Right cardiac atrium (tissue), 5 donors: ENCODE data around the gene ETV2. TPM values are rescaled to one million over a fixed set of nuclear protein-coding genes. Genes with fewer than 3 reads are reported as not detected.
"Not testable (repeated sequence)": the region's sequence is repeated elsewhere in the genome, so short reads cannot be mapped to it uniquely, and the experiment has no call there.

Experiments
- ATAC-seq, 2 donors: fragments of 200-7000 bp; cut with Tn5 transposase; one replicate each; pipeline versions ENCODE4 v1.8.0 to v1.9.1; 2020; ENCODE audit warnings: moderate library complexity in 2 of 2, mild to moderate bottlenecking in 1 of 2
- DNase-seq, 3 donors: peaks; one replicate each; pipeline ENCODE4 v3.0.0-alpha.2; 2020
- H3K27ac ChIP-seq: one replicate; pipeline ENCODE4 v1.5.1; 2013; ENCODE audit warnings: mild to moderate bottlenecking, low read length, control low read depth, moderate library complexity
- H3K27me3 ChIP-seq: one replicate; pipeline ENCODE4 v1.6.1; 2013; ENCODE audit not compliant: control insufficient read depth, insufficient read depth
- H3K4me1 ChIP-seq: one replicate; pipeline ENCODE4 v1.6.1; 2013; ENCODE audit warnings: low read length; ENCODE audit not compliant: control insufficient read depth, insufficient read depth
- H3K4me3 ChIP-seq: one replicate; pipeline ENCODE4 v1.5.1; 2013; ENCODE audit warnings: low read length, control low read depth
- H3K9me3 ChIP-seq: one replicate; pipeline ENCODE4 v1.6.1; 2013; ENCODE audit warnings: low read length; ENCODE audit not compliant: control insufficient read depth
- WGBS: extraction: QIAGEN DNeasy Blood & Tissue Kit; methylation state at CpG from one replicate; pipeline ENCODE4 v1.1.7; 2013; 5-methylcytosine and 5-hydroxymethylcytosine counted together
- intact Hi-C, 4 donors: fragments of 100-400 bp; cut with DNase I; formaldehyde crosslinking; loops; one replicate each; pipeline versions ENCODE4 v1.11.0 to v1.14.0; 2022 to 2023
- polyA plus RNA-seq: library from polyadenylated mRNA; stranded (reverse); fragments of 200-250 nt; gene quantifications from one replicate; pipeline ENCODE4 v1.2.3, GENCODE V29; 2013
- total RNA-seq, 4 donors: library from RNA; stranded (reverse); fragmentation: NEBNext Ultra II Directional; extraction: Animal tissue kit (Norgen Biotek cat#: 25700); gene quantifications; one replicate each; pipeline ENCODE4 v1.2.1, GENCODE V29; 2021
- donor health status: healthy with polysubstance abuse.
- donor health status: DM: no; HTN: yes; CAD: no.
- donor health status: DM: no; HTN: no; CAD: no.
- donor health status: DM: no; HTN: yes; CAD: no; lungs with severe emphysema.
- donor health status: DM: yes; HTN: yes; CAD: no.

ETV2 gene
- total and polyA plus RNA-seq, 5 donors = 0.41 to 1.0 (median 0.68) TPM; not detected in 1

GRCh38 chr19:35689836-35690235, 48.3 kb downstream of the ETV2 start:
- Histone ChIP-seq H3K9me3 (no peaks in the 10 kb centered on the region), H3K4me3 (no peak overlapping the region), H3K4me1 (no peaks in the 10 kb centered on the region), H3K27me3 (no peaks in the 10 kb centered on the region), H3K27ac (no peak overlapping the region)
- 32% methylated on average over 4 of the region's 4 CpGs for WGBS
- intact Hi-C loops = loop anchor here in 3 of 4 donors (5.0 to 10.0 kb wide), 2 partner anchors 132 to 245 kb away; partner anchors contain the start of gene LRFN3 (in 2 of the 3)
- no peak for DNase-seq
- no peak for ATAC-seq

- not testable (repeated sequence) for H3K4me3 ChIP-seq, H3K9me3 ChIP-seq, H3K27me3 ChIP-seq, ATAC-seq, H3K27ac ChIP-seq, H3K4me1 ChIP-seq, DNase-seq
- intact Hi-C loops = loop anchor here in 3 of 4 donors (5.0 to 10.0 kb wide), 2 partner anchors 131 to 244 kb away; partner anchors contain the start of gene LRFN3 (in 2 of the 3)
- WGBS = 94% methylated on average over 37 of the region's 37 CpGs
Measured at GRCh38 chr19:35691106-35691505, 49.6 kb downstream of the ETV2 start.

GRCh38 chr19:35692010-35692409, 50.5 kb downstream of the ETV2 start:
- H3K27ac ChIP-seq = no peak overlapping the region
- ATAC-seq (no peak), DNase-seq (no peak)
- no peaks in the 10 kb centered on the region for H3K4me1 ChIP-seq
- intact Hi-C loops = loop anchor here in 3 of 4 donors (5.0 to 10.0 kb wide), 2 partner anchors 130 to 243 kb away; partner anchors contain the start of gene LRFN3 (in 2 of the 3)
- no peaks in the 10 kb centered on the region for H3K27me3 ChIP-seq
- 84% methylated on average over 11 of the region's 11 CpGs for WGBS
- no peaks in the 10 kb centered on the region for H3K9me3 ChIP-seq
- H3K4me3 ChIP-seq = no peak overlapping the region

- intact Hi-C loops = loop anchor here in 3 of 4 donors (5.0 to 10.0 kb wide), 2 partner anchors 129 to 241 kb away; partner anchors contain the start of gene LRFN3 (in 2 of the 3)
- Histone ChIP-seq H3K27ac (no peak overlapping the region), H3K4me3 (no peak overlapping the region), H3K27me3 (no peaks in the 10 kb centered on the region), H3K9me3 (no peaks in the 10 kb centered on the region), H3K4me1 (no peaks in the 10 kb centered on the region)
- no peak for DNase-seq
- WGBS = 12% methylated on average over 8 of the region's 8 CpGs
- peak; percentile 12 to 36 for ATAC-seq
Measured at GRCh38 chr19:35693422-35693821, 51.9 kb downstream of the ETV2 start.

GRCh38 chr19:35693835-35694599, 52.5 kb downstream of the ETV2 start:
- intact Hi-C loops = loop anchor here (1.0 to 10.0 kb wide), 4 partner anchors 22 to 241 kb away; partner anchors contain the start of gene LRFN3 (in 2 of the 4)
- ATAC-seq = peak; percentile 99
- H3K27ac ChIP-seq = no peak overlapping the region

More at GRCh38 chr19:35693835-35694599, 52.5 kb downstream of the ETV2 start:
- no peaks in the 10 kb centered on the region for H3K4me1 ChIP-seq
- WGBS = 33% methylated on average over 8 of the region's 8 CpGs
- H3K9me3 ChIP-seq = no peaks in the 10 kb centered on the region
- peak; percentile 88 to 94 (median 91) for DNase-seq
- H3K4me3 ChIP-seq = no peak overlapping the region
- H3K27me3 ChIP-seq = no peaks in the 10 kb centered on the region

Other genes with a start within 250 kb of the ETV2 start
- gene FFAR2, start 193.5 kb upstream of the ETV2 start, total RNA-seq = under 1 TPM in 3 of 4 donors, not detected in 1; 0.28 to 0.63 (median 0.44) TPM
- 0.11 TPM for gene FFAR2, start 193.5 kb upstream of the ETV2 start, polyA plus RNA-seq
- gene KRTDAP, start 151.3 kb upstream of the ETV2 start, total RNA-seq = not detected
- gene KRTDAP, start 151.3 kb upstream of the ETV2 start, polyA plus RNA-seq = 0.29 TPM
- 10 to 100 TPM in 3 of 4 donors, 1 to 10 TPM in 1; 9.1 to 23.4 (median 15.7) TPM for gene DMKN, start 128.1 kb upstream of the ETV2 start, total RNA-seq
- gene DMKN, start 128.1 kb upstream of the ETV2 start, polyA plus RNA-seq = 22.8 TPM
- gene SBSN, start 113.4 kb upstream of the ETV2 start, total RNA-seq = not detected
- gene SBSN, start 113.4 kb upstream of the ETV2 start, polyA plus RNA-seq = not detected
- not detected for gene GAPDHS, start 108.3 kb upstream of the ETV2 start, total RNA-seq
- gene GAPDHS, start 108.3 kb upstream of the ETV2 start, polyA plus RNA-seq = not detected
- 10 to 100 TPM; 77.3 to 94.8 (median 85.0) TPM for gene TMEM147, start 96.1 kb upstream of the ETV2 start, total RNA-seq
- gene TMEM147, start 96.1 kb upstream of the ETV2 start, polyA plus RNA-seq = 140 TPM
- gene ATP4A, start 78.1 kb upstream of the ETV2 start, total RNA-seq = not detected
- not detected for gene ATP4A, start 78.1 kb upstream of the ETV2 start, polyA plus RNA-seq
- not detected for gene PMIS2, start 55.6 kb upstream of the ETV2 start, total RNA-seq
- gene PMIS2, start 55.6 kb upstream of the ETV2 start, polyA plus RNA-seq = not detected
- gene HAUS5, start 29.0 kb upstream of the ETV2 start, total RNA-seq = 1 to 10 TPM; 3.1 to 5.6 (median 4.8) TPM
- 4.5 TPM for gene HAUS5, start 29.0 kb upstream of the ETV2 start, polyA plus RNA-seq
- 10 to 100 TPM; 52.0 to 57.9 (median 54.2) TPM for gene RBM42, start 12.7 kb upstream of the ETV2 start, total RNA-seq
- gene RBM42, start 12.7 kb upstream of the ETV2 start, polyA plus RNA-seq = 50.9 TPM
- 1,000 to 10,000 TPM in 3 of 4 donors, 100 to 1,000 TPM in 1; 899 to 1,285 (median 1,111) TPM for gene COX6B1, start 6.6 kb downstream of the ETV2 start, total RNA-seq
- 3,084 TPM for gene COX6B1, start 6.6 kb downstream of the ETV2 start, polyA plus RNA-seq
- gene UPK1A, start 24.8 kb downstream of the ETV2 start, total RNA-seq = not detected
- gene UPK1A, start 24.8 kb downstream of the ETV2 start, polyA plus RNA-seq = not detected
- not detected for gene ZBTB32, start 62.8 kb downstream of the ETV2 start, total RNA-seq
- not detected for gene ZBTB32, start 62.8 kb downstream of the ETV2 start, polyA plus RNA-seq
- gene KMT2B, start 76.3 kb downstream of the ETV2 start, total RNA-seq = 10 to 100 TPM; 14.7 to 19.1 (median 17.8) TPM
- 13.8 TPM for gene KMT2B, start 76.3 kb downstream of the ETV2 start, polyA plus RNA-seq
- 1 to 10 TPM; 1.8 to 6.3 (median 4.4) TPM for gene IGFLR1, start 100.7 kb downstream of the ETV2 start, total RNA-seq
- 4.7 TPM for gene IGFLR1, start 100.7 kb downstream of the ETV2 start, polyA plus RNA-seq
- 10 to 100 TPM; 19.6 to 31.3 (median 22.8) TPM for gene U2AF1L4, start 103.7 kb downstream of the ETV2 start, total RNA-seq
- gene U2AF1L4, start 103.7 kb downstream of the ETV2 start, polyA plus RNA-seq = 32.3 TPM
- gene PSENEN, start 103.9 kb downstream of the ETV2 start, total RNA-seq = 10 to 100 TPM; 40.0 to 50.4 (median 43.8) TPM
- gene PSENEN, start 103.9 kb downstream of the ETV2 start, polyA plus RNA-seq = 69.7 TPM
- 10 to 100 TPM in 2 of 4 donors, 1 to 10 TPM in 2; 8.2 to 14.6 (median 10.3) TPM for gene LIN37, start 106.8 kb downstream of the ETV2 start, total RNA-seq
- 17.9 TPM for gene LIN37, start 106.8 kb downstream of the ETV2 start, polyA plus RNA-seq
- gene HSPB6, start 115.3 kb downstream of the ETV2 start, total RNA-seq = 100 to 1,000 TPM; 107 to 207 (median 148) TPM
- gene HSPB6, start 115.3 kb downstream of the ETV2 start, polyA plus RNA-seq = 209 TPM
- gene PROSER3, start 116.4 kb downstream of the ETV2 start, total RNA-seq = 10 to 100 TPM in 1 of 4 donors, 1 to 10 TPM in 3; 5.6 to 10.3 (median 7.4) TPM
- gene PROSER3, start 116.4 kb downstream of the ETV2 start, polyA plus RNA-seq = 6.4 TPM
- gene ARHGAP33, start 133.8 kb downstream of the ETV2 start, total RNA-seq = 10 to 100 TPM in 1 of 4 donors, 1 to 10 TPM in 3; 1.5 to 11.8 (median 4.9) TPM
- 4.3 TPM for gene ARHGAP33, start 133.8 kb downstream of the ETV2 start, polyA plus RNA-seq
- not detected for gene PRODH2, start 171.1 kb downstream of the ETV2 start, total RNA-seq
- not detected for gene PRODH2, start 171.1 kb downstream of the ETV2 start, polyA plus RNA-seq
- not detected for gene NPHS1, start 210.8 kb downstream of the ETV2 start, total RNA-seq
- not detected for gene NPHS1, start 210.8 kb downstream of the ETV2 start, polyA plus RNA-seq
- not detected for gene KIRREL2, start 215.2 kb downstream of the ETV2 start, total RNA-seq
- gene KIRREL2, start 215.2 kb downstream of the ETV2 start, polyA plus RNA-seq = not detected
- gene APLP1, start 226.8 kb downstream of the ETV2 start, total RNA-seq = 10 to 100 TPM; 18.0 to 26.3 (median 21.0) TPM
- gene APLP1, start 226.8 kb downstream of the ETV2 start, polyA plus RNA-seq = 33.2 TPM